CD4-positive, alpha-beta T cell treated with Interleukin-21 for 1 hour (primary cell): ENCODE results near the gene FRMPD2.
"Not testable (repeated sequence)": the region's sequence is repeated elsewhere in the genome, so short reads cannot be mapped to it uniquely, and the experiment has no call there.

Source experiments
- DNase-seq: peaks from one replicate; pipeline ENCODE4 v3.0.0-alpha.2; 2020

Gene FRMPD2

GRCh38 chr10:48231178-48231577 is 43.3 kb downstream of the FRMPD2 start:
- no peak for DNase-seq

- DNase-seq, result no peak
These were observed 47.3 kb downstream of the FRMPD2 start for GRCh38 chr10:48227213-48227612.

GRCh38 chr10:48224979-48225560 is 49.4 kb downstream of the FRMPD2 start:
- no peak for DNase-seq

- DNase-seq, result no peak
These were observed 50.2 kb downstream of the FRMPD2 start for GRCh38 chr10:48224296-48224695.

- no peak for DNase-seq
These were observed 52.7 kb downstream of the FRMPD2 start for GRCh38 chr10:48221814-48222213.

- DNase-seq, result not testable (repeated sequence)
These were observed 53.5 kb downstream of the FRMPD2 start for GRCh38 chr10:48221031-48221430.

GRCh38 chr10:48219194-48219593 is 55.3 kb downstream of the FRMPD2 start:
- no peak for DNase-seq

- no peak for DNase-seq
These were observed 57.8 kb downstream of the FRMPD2 start for GRCh38 chr10:48216744-48217143.

- no peak for DNase-seq
These were observed 58.3 kb downstream of the FRMPD2 start for GRCh38 chr10:48216204-48216505.

- peak; percentile 10 for DNase-seq
These were observed 58.9 kb downstream of the FRMPD2 start for GRCh38 chr10:48215486-48216203.

- no peak for DNase-seq
These were observed 59.6 kb downstream of the FRMPD2 start for GRCh38 chr10:48214716-48215485.

GRCh38 chr10:48213047-48213446 is 61.4 kb downstream of the FRMPD2 start:
- no peak for DNase-seq

GRCh38 chr10:48211777-48212176 is 62.7 kb downstream of the FRMPD2 start:
- DNase-seq, result no peak

- DNase-seq, result no peak
These were observed 63.5 kb downstream of the FRMPD2 start for GRCh38 chr10:48210966-48211365.

GRCh38 chr10:48210391-48210790 is 64.1 kb downstream of the FRMPD2 start:
- DNase-seq, result no peak

GRCh38 chr10:48209241-48209640 is 65.3 kb downstream of the FRMPD2 start:
- DNase-seq, result no peak

- no peak for DNase-seq
These were observed 66.6 kb downstream of the FRMPD2 start for GRCh38 chr10:48207853-48208252.

- DNase-seq, result no peak
These were observed 67.8 kb downstream of the FRMPD2 start for GRCh38 chr10:48206482-48207250.

- no peak for DNase-seq
These were observed 68.6 kb downstream of the FRMPD2 start for GRCh38 chr10:48205918-48206317.

GRCh38 chr10:48199580-48200377 is 74.7 kb downstream of the FRMPD2 start:
- no peak for DNase-seq

GRCh38 chr10:48197236-48197899 is 77.1 kb downstream of the FRMPD2 start:
- DNase-seq, result no peak

- no peak for DNase-seq
These were observed 78.7 kb downstream of the FRMPD2 start for GRCh38 chr10:48195803-48196202.
